ENCODE results near the gene KLK15.
"Not testable (repeated sequence)": the region's sequence is repeated elsewhere in the genome, so short reads cannot be mapped to it uniquely, and the experiment has no call there.

KLK15 gene

DNA sequence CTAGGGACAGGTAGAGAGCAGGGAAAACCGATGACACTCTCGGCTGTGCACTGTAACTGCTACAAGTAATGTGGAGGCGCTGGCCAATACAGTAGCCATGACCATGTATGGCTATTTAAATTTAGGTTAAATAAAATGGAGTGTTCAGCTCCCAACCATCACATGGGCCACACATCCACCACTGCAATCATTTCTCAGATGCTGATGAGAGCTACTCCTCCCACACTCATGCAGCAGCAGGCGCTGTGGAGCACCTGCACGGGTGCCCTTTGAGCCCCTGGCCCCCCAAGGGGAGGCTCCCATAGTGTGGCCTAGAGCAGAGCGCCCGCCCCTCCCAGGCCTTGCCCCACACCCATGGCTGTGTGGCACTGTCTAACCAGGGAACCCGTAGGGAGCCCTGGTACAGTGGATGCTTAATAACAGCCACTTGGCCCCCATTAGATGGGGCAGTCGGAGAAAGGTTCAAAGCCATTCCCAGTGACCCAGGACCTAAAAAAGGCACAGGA is 37.2 kb downstream of the KLK15 start:
- no peak for DNase-seq (ENCODE audit: low read depth)

GRCh38 chr19:50795664-50796073 is 37.7 kb downstream of the KLK15 start:
- DNase-seq (ENCODE audit: low read depth), result no peak

DNA sequence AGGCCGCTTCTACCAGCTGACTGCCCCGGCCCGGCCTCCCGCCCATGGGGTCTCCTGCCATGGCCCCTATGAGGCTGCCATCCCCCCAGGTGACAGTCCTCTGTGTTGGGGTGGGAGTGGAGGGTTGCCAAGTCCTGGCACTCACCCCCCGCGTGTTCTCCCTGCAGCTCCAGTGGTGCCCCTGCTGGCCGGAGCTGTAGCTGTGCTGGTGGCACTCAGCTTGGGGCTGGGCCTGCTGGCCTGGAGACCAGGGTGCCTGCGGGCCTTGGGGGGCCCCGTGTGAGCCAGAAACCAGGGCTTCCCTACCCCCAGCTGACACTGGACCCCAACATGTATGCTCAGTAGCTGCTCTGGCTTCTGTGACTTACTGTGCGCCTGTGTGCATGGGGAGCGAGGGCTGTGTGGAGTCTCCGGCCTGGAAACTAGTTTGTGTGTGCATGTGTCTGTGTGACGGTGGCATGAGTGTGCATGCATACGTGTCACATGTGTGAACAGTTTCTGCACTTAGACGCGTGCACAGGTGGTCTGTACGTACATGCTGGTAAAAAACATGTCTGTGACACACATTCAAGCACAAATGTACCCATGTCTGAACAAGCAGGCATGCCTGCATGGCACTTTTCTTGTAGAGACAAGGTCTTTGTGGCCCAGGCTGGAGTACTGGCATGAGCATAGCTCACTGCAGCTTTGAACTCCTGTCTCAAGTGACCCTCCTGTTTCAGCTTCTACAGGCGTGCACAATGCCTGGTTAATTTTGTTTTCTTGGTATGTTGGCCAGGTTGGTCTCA is 38.3 kb downstream of the KLK15 start:
- DNase-seq (ENCODE audit: low read depth), result no peak

- DNase-seq (ENCODE audit: low read depth), result no peak
Observed at GRCh38 chr19:50794074-50794875, 39.1 kb downstream of the KLK15 start.

- DNase-seq (ENCODE audit: low read depth), result no peak
Observed at GRCh38 chr19:50793558-50794065, 39.8 kb downstream of the KLK15 start.

DNA sequence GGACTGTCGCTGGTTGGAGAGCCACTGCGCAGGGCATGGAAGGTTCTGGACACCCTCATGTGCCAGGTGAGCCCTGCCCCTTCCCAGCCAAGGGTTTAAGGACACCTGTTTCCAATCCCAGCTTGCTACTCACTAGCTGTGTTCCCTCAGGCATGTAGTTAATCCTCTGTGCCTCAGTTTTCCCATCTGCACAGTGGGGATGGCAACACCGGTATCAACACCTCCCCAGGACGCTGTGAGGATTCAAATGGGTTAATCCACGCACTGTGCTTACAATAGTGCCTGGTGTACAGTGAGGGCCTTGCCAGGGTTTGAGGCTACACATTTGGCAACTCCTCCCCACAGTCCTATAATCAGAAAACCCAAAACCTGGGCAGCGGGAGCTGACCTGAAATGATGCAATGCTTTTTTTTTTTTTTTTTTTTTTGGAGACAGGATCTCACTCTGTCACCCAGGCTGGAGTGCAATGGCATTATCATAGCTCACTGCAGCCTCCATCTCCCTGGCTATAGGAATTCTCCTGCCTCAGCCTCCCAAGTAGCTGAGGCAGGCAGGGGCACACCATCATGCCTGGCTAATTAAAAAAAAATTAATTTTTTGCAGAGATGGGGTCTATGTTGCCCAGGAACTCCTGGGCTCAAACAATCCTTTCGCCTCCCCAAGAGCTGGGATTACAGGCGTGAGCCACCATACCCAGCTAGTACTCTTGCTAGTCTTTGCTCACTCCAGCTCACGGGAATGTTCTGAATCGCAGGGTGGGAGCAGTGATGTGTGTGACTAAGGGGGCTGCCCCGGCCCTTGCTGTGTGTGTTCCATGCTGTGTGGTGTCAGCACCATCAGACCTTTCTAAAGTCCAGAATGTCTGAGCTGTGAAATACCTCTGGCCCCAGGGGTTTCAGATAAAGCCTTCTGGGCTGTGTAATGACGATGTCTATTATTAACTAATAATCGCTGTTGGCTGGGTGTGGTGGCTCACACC is 40.8 kb downstream of the KLK15 start:
- DNase-seq (ENCODE audit: low read depth), result no peak

- DNase-seq (ENCODE audit: low read depth), result no peak
Observed at GRCh38 chr19:50791594-50792271, 41.6 kb downstream of the KLK15 start.

GRCh38 chr19:50790922-50791467 is 42.4 kb downstream of the KLK15 start:
- no peak for DNase-seq (ENCODE audit: low read depth)

DNA sequence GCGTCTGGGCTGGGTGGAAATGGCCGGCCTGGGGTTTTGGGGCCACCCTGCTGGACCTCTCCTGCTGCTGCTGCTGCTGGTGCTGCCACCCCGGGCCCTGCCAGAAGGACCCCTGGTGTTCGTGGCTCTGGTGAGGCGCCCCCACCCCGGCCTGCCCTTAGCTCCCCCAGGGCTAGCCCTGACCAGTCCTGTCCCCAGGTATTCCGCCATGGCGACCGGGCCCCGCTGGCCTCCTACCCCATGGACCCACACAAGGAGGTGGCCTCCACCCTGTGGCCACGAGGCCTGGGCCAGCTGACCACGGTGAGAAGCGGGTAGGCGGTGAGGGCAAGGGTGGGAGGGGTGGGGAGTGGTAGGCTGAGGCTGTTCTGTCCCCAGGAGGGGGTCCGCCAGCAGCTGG is 43.0 kb downstream of the KLK15 start, which contains the start of gene ACP4:
TSS of gene ACP4 (plus strand) at position 20 of the 400 bp plus-strand sequence. CDS start at position 20, 0 bp downstream.
- no peak for DNase-seq (ENCODE audit: low read depth)

DNA sequence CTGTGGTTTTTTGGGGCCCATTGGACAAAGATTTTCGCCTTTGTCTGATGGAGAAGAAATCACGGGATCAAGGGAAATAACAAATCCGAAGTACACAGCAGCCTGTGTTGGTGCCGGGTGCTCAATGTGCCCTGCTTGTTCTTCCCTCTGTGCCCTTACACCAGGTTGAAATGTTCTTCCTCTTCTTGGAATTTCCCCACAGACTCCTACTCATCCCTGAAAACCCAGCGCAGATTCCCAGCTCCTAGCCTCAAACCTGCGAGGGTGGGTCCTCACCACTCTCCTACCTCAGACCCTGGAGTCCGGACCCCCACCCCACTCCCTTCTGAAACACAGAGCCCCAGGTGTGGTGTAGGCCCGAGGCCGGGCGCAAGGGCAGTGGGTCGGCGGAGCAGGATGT is 48.0 kb downstream of the KLK15 start:
- DNase-seq (ENCODE audit: low read depth), result no peak

- no peak for DNase-seq (ENCODE audit: low read depth)
Observed at GRCh38 chr19:50784710-50785109, 48.7 kb downstream of the KLK15 start.

DNA sequence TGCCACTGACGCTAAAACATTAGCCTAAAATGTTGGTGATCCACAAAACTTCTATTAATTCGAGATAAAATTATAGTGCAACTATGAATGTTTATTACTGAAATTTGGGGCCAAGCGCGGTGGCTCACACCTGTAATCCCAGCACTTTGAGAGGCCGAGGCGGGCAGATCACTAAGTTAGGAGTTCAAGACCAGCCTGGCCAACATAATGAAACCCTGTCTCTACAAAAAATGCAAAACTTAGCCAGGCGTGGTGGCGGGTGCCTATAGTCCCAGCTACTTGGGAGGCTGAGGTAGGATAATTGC is 49.6 kb downstream of the KLK15 start:
- not testable (repeated sequence) for DNase-seq (ENCODE audit: low read depth)

- no peak for DNase-seq (ENCODE audit: low read depth)
Observed at GRCh38 chr19:50780753-50781435, 52.5 kb downstream of the KLK15 start.

- DNase-seq (ENCODE audit: low read depth), result no peak
Observed at GRCh38 chr19:50779504-50780457, 53.6 kb downstream of the KLK15 start.

GRCh38 chr19:50778906-50779430 is 54.4 kb downstream of the KLK15 start:
- no peak for DNase-seq (ENCODE audit: low read depth)

- no peak for DNase-seq (ENCODE audit: low read depth)
Observed at GRCh38 chr19:50777830-50778303, 55.5 kb downstream of the KLK15 start.

DNA sequence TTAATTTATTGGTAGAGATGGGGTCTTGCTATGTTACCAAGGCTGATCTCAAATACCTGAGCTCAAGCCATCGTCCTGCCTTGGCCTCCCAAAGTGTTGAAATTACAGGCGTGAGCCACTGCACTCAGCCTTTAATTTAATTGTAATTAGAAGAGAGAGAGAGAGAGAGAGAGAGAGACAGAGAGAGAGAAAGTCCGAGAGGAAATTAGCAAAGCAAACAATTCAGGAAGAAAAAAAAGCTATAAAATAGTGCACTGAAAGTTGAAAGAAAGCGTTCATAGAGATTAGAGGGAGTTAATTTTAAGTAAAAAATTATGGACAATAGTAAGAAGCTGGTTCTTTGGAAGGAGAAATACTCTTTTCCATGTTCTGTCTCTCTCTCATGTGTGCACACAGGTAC is 56.1 kb downstream of the KLK15 start:
- no peak for DNase-seq (ENCODE audit: low read depth)

DNA sequence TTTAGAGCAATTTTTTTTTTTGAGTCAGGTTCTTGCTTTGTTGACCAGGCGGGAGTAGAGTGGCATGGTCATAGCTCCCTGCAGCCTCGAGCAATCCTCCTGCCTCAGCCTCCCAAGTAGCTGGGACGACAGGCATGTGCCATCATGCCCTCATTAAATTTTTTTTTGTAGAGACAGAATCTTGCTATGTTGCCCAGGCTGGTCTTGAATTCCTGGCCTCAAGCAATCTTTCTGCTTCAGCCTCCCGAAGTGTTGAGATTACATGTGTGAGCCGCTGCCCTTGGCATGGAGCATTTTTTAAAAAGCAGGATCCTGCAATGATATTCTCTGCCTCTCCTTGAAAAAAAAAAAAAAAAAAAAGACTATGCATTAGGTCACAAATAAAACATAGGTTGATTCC is 57.2 kb downstream of the KLK15 start:
- DNase-seq (ENCODE audit: low read depth), result no peak
